ENCODE measurements around the gene ZRANB3.

The ZRANB3 gene

DNA sequence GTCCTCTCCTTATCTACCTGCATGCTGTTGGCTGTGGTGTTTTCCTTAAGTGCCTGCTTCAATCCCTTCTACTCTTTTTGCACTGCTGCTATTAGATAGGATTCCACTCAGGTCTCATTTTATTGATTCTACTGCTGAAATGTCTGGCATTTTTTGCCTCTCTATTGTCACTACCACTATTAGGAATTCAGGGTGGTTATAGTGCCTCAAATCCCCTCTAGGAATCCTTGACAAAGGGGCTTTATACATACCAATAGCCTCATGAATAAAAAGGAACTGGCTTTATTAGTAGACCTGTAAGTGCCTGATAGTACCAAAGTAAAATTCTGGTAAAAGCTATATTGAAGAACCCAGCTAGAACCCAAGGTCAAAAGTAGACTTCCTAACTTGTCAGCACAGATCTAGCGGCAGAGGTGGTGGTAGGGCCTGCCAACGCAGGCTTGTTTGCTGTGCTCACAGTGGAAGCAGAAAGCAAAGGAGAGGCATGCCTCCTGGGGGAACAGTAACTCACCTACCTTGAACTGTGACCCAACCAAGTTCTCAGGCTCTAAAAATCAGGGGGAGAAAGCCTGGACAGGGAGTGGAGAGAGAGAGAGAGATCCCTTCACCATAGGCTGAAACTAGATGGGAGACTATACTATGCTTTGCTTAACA is 278.1 kb downstream of the ZRANB3 start:
- DNase-seq (ENCODE audit: low spot score) (no peak), FAIRE-seq (no peak)

DNA sequence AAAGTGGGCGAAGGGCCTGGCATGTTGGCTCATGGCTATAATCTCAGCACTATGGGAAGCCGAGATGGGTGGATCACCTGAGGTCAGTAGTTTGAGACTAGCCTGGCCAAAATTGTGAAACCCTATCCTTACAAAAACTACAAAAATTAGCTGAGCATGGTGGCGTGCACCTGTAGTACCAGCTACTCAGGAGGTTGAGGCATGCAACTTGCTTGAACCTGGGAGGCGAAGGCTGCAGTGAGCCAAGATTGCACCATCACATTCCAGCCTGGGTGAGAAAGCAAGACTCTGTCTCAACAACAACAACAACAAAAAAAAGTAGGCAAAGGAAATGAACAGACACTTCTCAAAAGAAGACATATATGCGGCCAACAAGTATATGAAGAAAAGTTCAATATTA is 282.4 kb downstream of the ZRANB3 start:
- FAIRE-seq (no peak), DNase-seq (ENCODE audit: low spot score) (no peak)

DNA sequence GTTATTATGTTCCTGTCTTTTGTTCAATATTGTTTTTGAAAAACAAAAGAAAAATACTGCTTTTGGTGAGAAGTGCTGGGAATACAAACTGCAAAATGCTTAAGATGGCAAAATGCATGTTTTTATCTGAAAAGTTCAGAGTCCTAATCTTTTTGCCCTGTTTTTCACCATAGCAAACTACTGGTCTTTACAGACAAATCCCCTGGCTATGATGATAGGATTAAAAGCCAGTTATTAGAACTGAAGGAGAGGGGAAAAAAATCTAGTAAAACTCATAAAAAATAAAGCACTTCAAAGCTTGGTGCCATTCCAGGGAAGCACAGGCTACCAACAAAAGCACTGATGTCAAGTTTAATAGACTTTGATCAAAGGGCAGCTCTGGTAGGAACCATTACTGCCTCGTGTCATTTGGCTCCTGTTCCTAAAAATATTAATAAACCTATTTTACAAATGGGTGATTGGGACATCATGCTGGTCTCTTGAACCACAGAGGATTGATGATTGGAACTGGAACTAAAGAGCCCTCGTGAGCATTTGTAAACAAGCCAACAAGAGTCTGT is 284.2 kb downstream of the ZRANB3 start:
- no peak for FAIRE-seq
- no peak for DNase-seq (ENCODE audit: low spot score)

DNA sequence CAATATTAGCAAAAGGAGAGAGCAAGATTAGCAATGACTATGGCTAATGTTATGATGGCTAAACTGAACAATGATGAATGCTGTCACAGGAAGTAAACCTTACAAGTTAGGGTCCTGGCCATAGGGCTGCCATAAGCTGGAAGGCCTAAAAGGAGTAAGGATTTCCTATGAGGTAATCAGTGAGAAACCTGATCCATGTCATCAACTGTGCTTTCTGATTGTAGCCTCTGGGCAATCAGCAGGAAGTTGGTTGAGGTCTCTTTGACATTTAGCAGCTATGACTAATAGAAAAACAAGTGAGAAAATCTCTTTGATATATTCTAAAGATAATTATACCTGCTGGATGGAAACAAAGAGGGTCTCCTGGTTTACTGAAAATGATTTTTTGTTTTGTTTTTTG is 285.9 kb downstream of the ZRANB3 start:
- FAIRE-seq (no peak), DNase-seq (ENCODE audit: low spot score) (peak; percentile 36)

DNA sequence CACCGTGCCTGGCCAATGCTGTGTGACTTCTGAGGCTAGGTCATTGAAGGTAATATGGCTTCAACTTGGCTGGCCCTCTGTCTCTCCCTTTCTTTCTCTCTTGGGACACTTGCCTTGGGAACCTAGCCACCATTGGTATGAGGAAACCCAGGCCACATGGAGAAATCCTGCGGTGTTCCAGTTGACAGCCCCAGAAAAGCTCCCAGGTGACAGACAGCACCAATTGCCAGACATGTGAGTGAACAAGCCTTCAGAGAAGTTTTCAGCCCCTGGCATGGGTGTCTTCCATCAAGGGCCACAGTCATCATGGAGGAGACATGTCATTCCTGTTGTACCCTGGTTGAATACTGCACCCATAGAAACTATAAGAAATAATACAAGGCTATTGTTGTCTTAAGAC is 292.4 kb downstream of the ZRANB3 start:
- no peak for DNase-seq (ENCODE audit: low spot score)
- FAIRE-seq = no peak

DNA sequence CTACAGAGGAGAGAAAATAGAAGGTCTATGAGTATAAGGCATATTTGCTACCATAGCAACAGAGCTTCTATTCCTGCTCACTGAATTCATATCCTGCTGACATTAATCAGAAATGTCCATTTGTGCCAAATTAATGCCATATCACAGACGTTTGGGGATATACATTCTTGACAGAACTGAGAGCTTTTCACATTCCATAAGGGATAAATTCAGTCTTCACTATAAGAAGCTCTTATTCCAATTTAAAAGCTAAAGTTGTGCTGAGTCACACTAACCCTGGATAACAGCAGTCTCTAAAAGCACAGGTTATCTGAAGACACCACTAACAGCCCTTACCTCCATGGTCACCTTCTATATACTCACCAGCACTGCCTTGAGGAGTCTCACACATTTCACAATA is 300.9 kb downstream of the ZRANB3 start:
- FAIRE-seq (no peak), DNase-seq (ENCODE audit: low spot score) (no peak)

DNA sequence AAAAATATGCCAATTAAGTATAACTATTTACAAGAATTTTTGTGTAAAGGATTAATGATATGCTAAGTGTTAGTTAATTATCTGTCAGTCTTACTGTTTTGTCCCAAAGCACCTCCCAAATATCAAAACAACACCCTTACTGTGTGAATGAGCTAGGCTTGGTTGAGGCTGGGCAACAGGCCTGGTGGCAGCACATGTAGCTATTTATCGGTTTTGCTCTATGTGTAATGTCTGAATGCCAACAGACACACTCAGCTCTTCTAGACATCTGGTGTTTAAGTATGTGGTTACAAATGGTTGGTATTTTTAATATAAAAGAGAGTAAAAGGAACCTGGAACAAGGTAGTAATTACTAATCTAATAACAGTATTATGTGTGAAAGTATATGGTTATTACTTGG is 303.6 kb downstream of the ZRANB3 start:
- no peak for FAIRE-seq
- DNase-seq (ENCODE audit: low spot score) = no peak

DNA sequence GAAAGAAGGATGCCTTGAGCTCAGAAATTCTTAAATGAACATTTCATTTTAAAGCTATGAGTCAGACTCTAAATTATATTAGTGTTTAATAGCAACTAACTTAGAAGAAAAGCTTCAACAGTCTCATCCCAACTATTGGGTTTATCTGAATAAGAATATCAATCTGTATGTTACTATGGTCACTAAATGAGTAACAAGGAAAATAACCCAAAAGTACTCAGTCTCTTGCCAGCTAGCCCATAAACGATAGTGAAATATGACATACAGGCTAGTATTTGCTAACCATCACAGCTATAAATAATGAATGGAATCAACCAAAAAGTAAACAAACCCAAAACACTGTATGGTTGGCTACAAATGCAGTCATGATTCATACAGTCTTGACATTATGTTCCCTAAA is 304.1 kb downstream of the ZRANB3 start:
- no peak for DNase-seq (ENCODE audit: low spot score)
- FAIRE-seq = no peak

DNA sequence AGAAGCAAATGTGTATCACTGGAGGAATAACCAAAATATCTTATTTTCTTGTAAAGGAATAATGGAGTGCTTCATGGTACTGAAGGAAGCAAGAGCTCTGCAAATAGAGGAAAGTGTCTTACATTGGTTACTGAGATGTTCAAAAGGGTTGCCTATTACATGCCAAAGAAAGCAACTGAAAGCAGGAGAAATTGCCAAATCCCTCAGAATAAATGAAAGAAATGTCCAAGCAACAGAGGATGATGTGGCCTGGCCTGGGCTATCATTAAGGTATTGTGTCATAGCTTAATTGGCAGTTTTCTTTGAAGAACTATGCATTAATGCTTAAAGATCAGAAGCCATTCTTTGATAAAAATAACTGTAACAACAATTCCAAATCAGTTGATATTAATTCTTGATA is 305.2 kb downstream of the ZRANB3 start:
- FAIRE-seq = no peak
- DNase-seq (ENCODE audit: low spot score) = no peak

DNA sequence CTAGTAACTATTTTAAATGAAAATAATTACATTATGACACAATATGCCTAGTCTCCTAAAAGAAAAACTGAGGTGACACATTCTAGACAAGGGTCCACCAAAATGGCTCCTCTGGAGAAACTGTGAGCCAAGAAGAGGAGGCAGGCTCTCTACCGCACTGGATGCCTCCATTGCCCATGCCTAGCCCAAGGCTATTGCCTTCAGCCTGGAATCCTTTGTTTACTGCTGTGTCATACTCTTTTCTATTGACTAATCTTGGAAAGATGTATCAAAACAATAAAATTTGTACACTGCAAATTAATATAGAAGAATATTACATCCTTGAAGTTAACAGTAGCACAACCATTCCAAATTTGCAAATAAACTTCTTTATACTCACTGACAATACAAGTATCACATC is 311.8 kb downstream of the ZRANB3 start:
- no peak for FAIRE-seq
- no peak for DNase-seq (ENCODE audit: low spot score)

DNA sequence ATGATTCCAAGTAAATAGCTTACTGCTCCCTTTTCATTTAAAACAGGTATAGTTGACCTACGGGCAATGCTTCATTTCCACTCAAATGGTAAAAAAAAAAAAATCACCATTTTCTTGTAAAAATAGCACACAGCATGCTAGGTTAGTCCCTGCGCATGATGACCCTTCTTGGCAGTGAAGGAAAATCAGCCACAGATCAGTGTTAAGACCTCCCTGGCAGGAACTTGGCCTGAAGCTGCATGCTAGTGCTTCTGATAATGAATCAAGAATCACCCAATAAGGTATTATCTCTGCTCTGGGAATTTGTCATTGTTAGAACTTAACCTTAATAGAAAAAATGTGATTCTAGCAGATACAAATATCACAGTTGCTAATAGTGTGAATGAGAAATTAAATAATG is 312.6 kb downstream of the ZRANB3 start:
- FAIRE-seq = no peak
- no peak for DNase-seq (ENCODE audit: low spot score)

DNA sequence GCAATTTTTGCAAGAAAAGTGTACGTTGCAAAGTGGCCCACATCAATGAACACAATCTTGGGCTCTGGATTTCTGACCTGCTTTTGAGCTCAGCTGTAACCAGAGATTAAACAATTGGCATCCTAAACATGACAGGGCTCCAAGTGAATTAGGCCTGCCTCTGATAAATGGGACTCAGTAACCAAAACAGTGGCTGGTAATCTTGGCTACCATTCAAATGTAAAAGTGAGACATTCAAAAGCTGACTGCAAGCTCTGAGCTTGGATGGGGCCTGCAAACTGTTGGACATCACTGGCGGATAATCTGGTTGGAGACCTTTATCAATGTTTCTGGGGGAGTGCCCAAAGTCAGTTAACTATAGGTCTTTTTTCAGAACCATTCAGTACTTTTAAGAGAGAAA is 318.3 kb downstream of the ZRANB3 start:
- no peak for FAIRE-seq

DNA sequence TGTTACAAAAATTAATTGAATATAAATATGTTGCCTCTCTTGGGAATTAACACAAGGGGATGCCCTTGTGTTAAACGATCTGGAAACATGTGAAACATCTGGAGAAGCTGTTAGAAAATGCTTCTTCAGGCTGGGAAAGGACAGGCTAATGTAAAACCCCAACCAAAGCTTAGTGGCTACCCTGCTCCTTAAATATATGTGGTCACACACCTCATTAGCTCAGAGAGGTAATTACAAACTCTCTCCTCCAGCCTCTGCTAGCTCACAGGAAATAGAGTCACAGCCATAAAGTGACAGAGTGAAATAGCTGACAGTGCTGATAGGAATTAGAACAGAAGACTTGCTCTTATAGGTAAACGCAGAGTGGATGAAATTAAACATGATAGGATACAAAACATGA is 323.0 kb downstream of the ZRANB3 start:
- FAIRE-seq (no peak), DNase-seq (ENCODE audit: low spot score) (no peak)

More for the DNA sequence above, 318.3 kb downstream of the ZRANB3 start:
- no peak for DNase-seq (ENCODE audit: low spot score)

DNA sequence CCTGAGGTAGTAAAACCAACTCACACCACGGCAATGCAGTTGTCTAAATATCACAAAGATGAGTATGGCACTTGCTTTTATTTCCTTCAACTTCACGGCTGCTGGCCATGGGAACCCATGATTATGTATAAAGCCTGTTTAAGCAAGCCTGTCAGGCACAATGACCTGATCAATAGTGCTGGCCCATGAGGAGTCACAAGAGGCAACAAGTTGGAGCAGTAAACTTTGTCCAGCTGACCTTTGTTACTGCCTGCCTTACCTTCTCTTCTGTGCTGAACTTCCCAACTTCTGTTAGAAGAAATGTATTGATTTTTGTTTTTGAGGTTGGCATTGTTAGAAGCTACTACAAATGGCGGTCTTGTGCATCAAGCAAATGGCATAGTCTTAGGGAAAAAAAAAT is 327.1 kb downstream of the ZRANB3 start:
- FAIRE-seq = no peak
- no peak for DNase-seq (ENCODE audit: low spot score)

DNA sequence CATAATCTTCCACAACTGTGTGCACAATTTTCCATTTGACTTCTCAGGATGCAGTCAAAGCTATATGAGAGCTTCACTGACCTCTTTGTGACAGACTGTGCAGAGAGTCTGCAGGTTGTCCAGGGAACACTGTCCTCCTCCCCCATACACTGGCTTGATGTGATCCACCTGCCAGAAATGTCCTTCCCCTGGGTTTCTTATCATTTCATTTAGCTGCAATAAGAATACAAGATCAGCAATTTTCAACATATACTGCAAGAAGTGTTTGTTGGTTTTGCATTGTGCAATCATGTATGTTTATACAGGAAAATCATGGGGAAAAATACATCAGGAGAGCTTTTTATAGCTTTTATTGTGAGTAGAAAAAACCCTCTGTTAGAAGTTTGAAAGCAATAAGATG is 328.3 kb downstream of the ZRANB3 start:
- FAIRE-seq = no peak

DNA sequence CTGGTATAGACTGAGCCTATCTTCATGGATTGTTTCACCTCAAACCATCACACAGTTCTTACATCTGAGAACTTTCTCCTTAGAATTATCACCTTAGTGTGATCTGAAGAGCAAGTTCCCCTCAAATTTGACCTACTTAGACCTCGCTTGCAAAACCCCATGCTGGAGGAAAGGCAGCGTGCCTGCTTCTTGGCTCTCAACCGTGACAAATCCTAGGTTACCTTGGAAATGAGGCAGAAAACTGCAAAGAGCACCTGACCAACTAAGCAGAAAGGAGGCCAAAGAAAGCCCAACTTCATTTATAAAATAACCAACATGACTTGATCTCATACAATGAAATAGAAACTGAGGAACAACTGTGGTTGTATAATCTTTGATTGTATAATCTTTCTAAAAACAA is 332.5 kb downstream of the ZRANB3 start:
- FAIRE-seq (no peak), DNase-seq (ENCODE audit: low spot score) (no peak)

More for the DNA sequence above, 328.3 kb downstream of the ZRANB3 start:
- DNase-seq (ENCODE audit: low spot score) = no peak

DNA sequence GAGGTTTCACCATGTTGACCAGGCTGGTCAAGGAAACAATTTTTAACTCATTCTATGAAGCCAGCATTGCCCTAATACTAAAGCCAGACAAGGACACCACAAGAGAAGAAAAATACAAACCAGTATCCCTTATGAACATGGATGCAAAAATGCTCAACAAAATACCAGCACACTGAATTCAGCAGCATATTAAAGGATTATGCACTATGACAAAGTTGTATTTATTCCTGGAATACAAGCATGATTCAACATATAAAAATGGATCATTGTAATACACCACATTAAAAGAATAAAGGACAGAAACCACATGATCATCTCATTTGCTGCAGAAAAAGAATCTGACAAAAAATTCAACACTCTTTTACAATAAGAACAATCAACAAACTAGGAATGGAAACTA is 340.2 kb downstream of the ZRANB3 start:
- DNase-seq (ENCODE audit: low spot score) (no peak), FAIRE-seq (no peak)

DNA sequence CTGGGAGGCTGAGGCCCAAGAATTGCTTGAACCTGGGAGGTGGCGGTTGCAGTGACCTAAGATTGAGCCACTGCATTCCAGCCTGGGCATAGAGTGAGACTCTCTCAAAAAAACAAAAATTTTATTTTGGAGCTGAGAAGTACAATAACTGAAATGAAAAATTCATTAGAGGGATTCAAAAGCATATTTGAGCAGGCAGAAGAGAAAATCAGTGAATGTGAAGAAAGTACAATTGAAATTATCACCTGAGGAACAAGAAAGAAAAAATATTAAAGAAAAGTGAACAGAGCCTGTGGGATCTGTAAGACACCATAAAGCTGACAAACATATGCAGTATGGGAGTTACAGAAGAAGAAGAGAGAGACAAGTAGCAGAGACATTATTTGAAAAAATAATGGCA is 341.9 kb downstream of the ZRANB3 start:
- FAIRE-seq = no peak

DNA sequence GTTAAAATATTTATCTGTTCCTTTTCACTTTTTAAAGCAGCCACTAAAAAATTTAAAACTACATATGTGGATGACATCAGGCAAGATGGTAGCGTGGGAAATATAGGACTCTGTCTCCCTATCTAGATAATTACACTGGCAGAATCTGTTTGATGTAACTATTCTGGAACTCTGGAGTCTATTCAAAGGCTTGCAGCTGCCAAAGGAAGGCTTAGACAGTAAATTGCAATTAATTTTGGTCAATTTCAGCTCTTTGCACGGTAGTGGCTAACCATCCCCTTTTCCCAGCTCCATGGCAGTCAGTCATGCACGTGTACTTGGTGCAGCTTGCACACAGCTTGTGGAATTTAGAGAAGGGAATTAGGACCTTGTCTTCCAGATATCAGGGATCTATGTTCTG is 343.7 kb downstream of the ZRANB3 start:
- DNase-seq (ENCODE audit: low spot score) = no peak
- FAIRE-seq = no peak

More for the DNA sequence above, 341.9 kb downstream of the ZRANB3 start:
- DNase-seq (ENCODE audit: low spot score) = no peak

DNA sequence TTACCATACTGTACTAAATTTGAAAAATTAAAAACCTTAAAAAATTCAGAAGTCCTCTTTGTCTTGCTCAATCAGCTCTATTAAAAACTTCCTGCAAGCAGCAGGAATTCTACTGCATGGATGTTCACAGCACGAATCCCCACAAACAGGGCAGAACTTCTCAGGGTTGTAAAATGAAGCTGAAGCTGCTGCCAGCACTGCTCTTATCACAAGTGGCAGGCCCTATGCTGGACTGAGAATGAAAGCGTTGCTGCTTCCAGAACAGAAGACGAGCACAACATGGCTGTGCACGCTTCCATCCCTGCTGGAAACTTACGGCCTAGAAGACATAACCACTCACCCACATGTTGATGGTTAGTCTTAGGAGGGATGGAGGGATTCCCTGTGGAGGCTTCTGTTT is 345.0 kb downstream of the ZRANB3 start:
- DNase-seq (ENCODE audit: low spot score) (no peak), FAIRE-seq (no peak)

DNA sequence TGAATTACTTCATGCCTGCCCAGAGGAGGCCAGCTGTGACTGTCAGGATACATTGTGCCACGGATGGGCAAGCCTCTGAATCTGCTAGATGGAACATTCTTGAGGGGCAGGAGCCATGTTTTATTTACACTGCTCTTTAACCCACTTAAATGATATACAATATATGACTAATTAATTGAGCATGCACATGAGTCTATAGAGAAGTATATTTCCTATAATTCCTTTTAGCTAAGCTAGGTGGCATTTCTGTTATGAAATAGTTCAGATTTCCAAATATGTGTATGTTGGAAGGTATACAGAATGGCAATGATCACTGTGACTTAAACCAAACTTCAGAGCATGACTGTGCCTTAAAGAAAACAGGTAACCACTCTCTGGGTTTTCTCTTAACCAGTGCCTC is 347.2 kb downstream of the ZRANB3 start:
- DNase-seq (ENCODE audit: low spot score) (no peak), FAIRE-seq (no peak)

DNA sequence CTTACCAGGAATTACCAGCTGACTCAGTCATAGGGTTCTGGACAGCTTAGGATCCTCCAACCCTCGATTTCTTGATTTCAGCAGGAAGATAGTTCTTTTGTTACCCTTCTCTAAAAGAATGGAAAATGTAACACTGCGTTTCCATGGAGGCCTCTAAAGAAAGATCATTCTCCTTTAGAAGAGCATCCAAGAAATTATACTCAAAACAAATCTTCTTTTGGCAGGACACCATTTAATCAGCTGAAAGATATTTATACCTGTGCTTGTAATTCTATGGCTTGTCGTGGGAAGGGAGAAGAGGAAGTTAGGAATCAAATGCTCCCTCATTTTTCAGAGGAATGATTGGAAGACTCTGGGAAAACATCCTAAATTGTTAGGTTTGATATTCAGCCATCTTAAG is 348.4 kb downstream of the ZRANB3 start:
- DNase-seq (ENCODE audit: low spot score) = no peak
- no peak for FAIRE-seq

DNA sequence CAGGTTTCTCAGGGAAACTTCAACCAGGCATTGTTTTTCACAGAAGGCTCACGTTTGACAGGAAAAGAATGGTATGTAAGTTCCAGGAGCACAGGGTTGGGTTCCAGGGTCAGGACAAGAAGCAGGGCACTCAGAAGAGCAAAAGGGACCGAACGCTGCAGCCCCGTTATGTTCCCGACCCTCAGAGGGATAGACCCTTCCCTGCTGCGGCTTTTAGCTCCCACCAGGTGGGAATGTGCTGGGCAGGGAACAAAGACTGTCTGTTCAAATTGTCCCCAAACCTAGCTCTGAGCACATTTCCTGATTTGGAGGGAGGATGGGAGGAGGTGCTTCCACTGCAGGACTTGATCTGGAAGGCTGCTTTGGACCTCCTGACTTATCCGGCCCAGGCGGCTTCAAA is 348.8 kb downstream of the ZRANB3 start:
- no peak for DNase-seq (ENCODE audit: low spot score)
- FAIRE-seq = no peak

DNA sequence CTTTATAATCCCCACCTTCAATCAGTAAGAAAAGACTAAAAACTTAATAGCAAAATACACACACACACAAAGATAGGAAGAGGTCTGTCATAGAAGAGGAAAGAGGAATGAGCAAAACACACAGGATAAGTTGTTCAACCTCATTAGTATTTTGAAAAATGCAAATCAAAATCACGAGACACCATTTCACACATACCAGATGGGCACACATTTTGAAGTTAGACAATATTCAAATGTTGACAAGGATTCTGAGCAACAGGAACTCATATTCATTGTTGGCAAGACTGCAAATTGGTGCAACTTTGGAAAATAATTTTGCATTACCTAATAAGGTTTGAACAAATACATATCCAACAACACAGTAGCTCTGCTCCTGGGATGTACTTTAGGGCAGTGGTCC is 351.3 kb downstream of the ZRANB3 start:
- DNase-seq (ENCODE audit: low spot score) (no peak), FAIRE-seq (no peak)

Measured in RCC 7860 (cell line).